ENCODE results near the gene OR51E2. TPM values are rescaled to one million over a fixed set of nuclear protein-coding genes. Genes with fewer than 3 reads are reported as not detected.

The OR51E2 gene
- total and polyA plus RNA-seq, 2 donors (not counting 1 experiment from before 2014, with no cell fraction given): not detected

- Histone ChIP-seq H3K4me2 (replicated peaks; ENCODE audit: low read depth, low read length, poor library complexity, severe bottlenecking) (no peak overlapping the region), H3K4me1 (ENCODE audit: control insufficient read depth in 2 of 2, insufficient read depth in 2 of 2, low read length in 2 of 2) (no peaks in the 10 kb centered on the region), H3K79me2 (ENCODE audit: control insufficient read depth, insufficient read depth, low read length) (no peaks in the 10 kb centered on the region), H4K20me1 (ENCODE audit: control insufficient read depth, insufficient read depth, low read length, poor library complexity, severe bottlenecking) (no peaks in the 10 kb centered on the region), H3K27ac (ENCODE audit: low read length in 2 of 2) (no peak overlapping the region), H3K36me3 (replicated peaks in 1 of 2; ENCODE audit: control extremely low read depth in 1 of 2, control insufficient read depth in 1 of 2, extremely low read depth in 1 of 2, insufficient read depth in 2 of 2, low read length in 1 of 2) (no peaks in the 10 kb centered on the region), H3K9me3 (ENCODE audit: control extremely low read depth in 1 of 3, control insufficient read depth in 2 of 3, insufficient read depth in 1 of 3, low read length in 2 of 3) (no peaks in the 10 kb centered on the region), H3K4me3 (ENCODE audit: control extremely low read depth in 1 of 5, extremely low read depth in 1 of 5, insufficient read depth in 1 of 5, low read depth in 2 of 5, low read length in 4 of 5) (no peak overlapping the region), H3K27me3 (replicated peaks in 1 of 4; ENCODE audit: control extremely low read depth in 1 of 4, control insufficient read depth in 3 of 4, insufficient read depth in 4 of 4, low read length in 3 of 4) (peaks cover 0 to 2% (median 0%) of the 10 kb centered on the region in 4 experiments), H3K9ac (ENCODE audit: low read length) (no peak overlapping the region), H2AFZ (ENCODE audit: insufficient read depth, low read depth, low read length, poor library complexity, severe bottlenecking) (no peak overlapping the region)
- DNase-seq: no peak
- H3K9me3 Mint-ChIP-seq (ENCODE audit: insufficient read depth): no peaks in the 10 kb centered on the region
- intact Hi-C loops (cut with micrococcal nuclease): no loop called here
- H3K27me3 Mint-ChIP-seq: peaks cover 36% of the 10 kb centered on the region
- no peak for TF ChIP-seq EZH2 (IDR thresholded peaks at IDR 0.05; ENCODE audit: borderline replicate concordance, insufficient read depth, low read depth, low read length, poor library complexity, severe bottlenecking)
- no peak for TF ChIP-seq CTCF (IDR thresholded peaks at IDR 0.05)
- H3K4me3 Mint-ChIP-seq: no peak overlapping the region
- no peak overlapping the region for H3K27ac Mint-ChIP-seq
- 68% methylated on average over 3 of the region's 4 CpGs for WGBS (ENCODE audit: insufficient coverage)
- ATAC-seq (ENCODE audit: low read depth): no peak
- no peaks in the 10 kb centered on the region for H3K4me1 Mint-ChIP-seq
- ChIA-PET CTCF (no interaction called here), POLR2A (no interaction called here)
These were observed 53.4 kb downstream of the OR51E2 start for GRCh38 chr11:4644233-4644632.

GRCh38 chr11:4643682-4644081 lies 54.0 kb downstream of the OR51E2 start, which contains the start of gene OR51E1:
OR51E1 (plus strand) TSS chr11:4643982; CDS start chr11:4652527, 8,545 bp downstream.
- no peak for ATAC-seq (ENCODE audit: low read depth)
- H3K27ac Mint-ChIP-seq: no peak within 1 kb of the TSS
- no peak within 1 kb of the TSS for H2AFZ ChIP-seq (ENCODE audit: insufficient read depth, low read depth, low read length, poor library complexity, severe bottlenecking)

More at GRCh38 chr11:4643682-4644081, 54.0 kb downstream of the OR51E2 start, which contains the start of gene OR51E1:
- intact Hi-C loops (cut with micrococcal nuclease): no loop called here
- Histone ChIP-seq H3K9ac (ENCODE audit: low read length) (no peak within 1 kb of the TSS), H3K9me3 (ENCODE audit: control extremely low read depth in 1 of 3, control insufficient read depth in 2 of 3, insufficient read depth in 1 of 3, low read length in 2 of 3) (no peaks in the 10 kb centered on the region), H3K4me3 (ENCODE audit: control extremely low read depth in 1 of 5, extremely low read depth in 1 of 5, insufficient read depth in 1 of 5, low read depth in 2 of 5, low read length in 4 of 5) (no peak within 1 kb of the TSS), H3K4me2 (replicated peaks; ENCODE audit: low read depth, low read length, poor library complexity, severe bottlenecking) (no peak within 1 kb of the TSS), H3K36me3 (replicated peaks in 1 of 2; ENCODE audit: control extremely low read depth in 1 of 2, control insufficient read depth in 1 of 2, extremely low read depth in 1 of 2, insufficient read depth in 2 of 2, low read length in 1 of 2) (no peaks in the 10 kb centered on the region), H3K27me3 (replicated peaks in 1 of 4; ENCODE audit: control extremely low read depth in 1 of 4, control insufficient read depth in 3 of 4, insufficient read depth in 4 of 4, low read length in 3 of 4) (peaks cover 0 to 2% (median 0%) of the 10 kb centered on the region in 4 experiments), H4K20me1 (ENCODE audit: control insufficient read depth, insufficient read depth, low read length, poor library complexity, severe bottlenecking) (no peaks in the 10 kb centered on the region), H3K27ac (ENCODE audit: low read length in 2 of 2) (no peak within 1 kb of the TSS), H3K79me2 (ENCODE audit: control insufficient read depth, insufficient read depth, low read length) (no peaks in the 10 kb centered on the region), H3K4me1 (ENCODE audit: control insufficient read depth in 2 of 2, insufficient read depth in 2 of 2, low read length in 2 of 2) (no peaks in the 10 kb centered on the region)
- 88% methylated on average over 2 of the region's 3 CpGs for WGBS (ENCODE audit: insufficient coverage)
- H3K9me3 Mint-ChIP-seq (ENCODE audit: insufficient read depth): no peaks in the 10 kb centered on the region
- POLR2A ChIA-PET: no interaction called here
- H3K4me1 Mint-ChIP-seq: no peaks in the 10 kb centered on the region
- no peak for TF ChIP-seq EZH2 (IDR thresholded peaks at IDR 0.05; ENCODE audit: borderline replicate concordance, insufficient read depth, low read depth, low read length, poor library complexity, severe bottlenecking)
- no peak for TF ChIP-seq CTCF (IDR thresholded peaks at IDR 0.05)
- no peak within 1 kb of the TSS for H3K4me3 Mint-ChIP-seq
- CTCF ChIA-PET: no interaction called here
- DNase-seq: no peak
- peaks cover 36% of the 10 kb centered on the region for H3K27me3 Mint-ChIP-seq
